ENCODE results near the gene RASSF8. TPM values are rescaled to one million over a fixed set of nuclear protein-coding genes. Genes with fewer than 3 reads are reported as not detected.

Gene RASSF8
- total and polyA plus RNA-seq, 10 donors, result 1.4 to 38.0 (median 10.9) TPM

DNA sequence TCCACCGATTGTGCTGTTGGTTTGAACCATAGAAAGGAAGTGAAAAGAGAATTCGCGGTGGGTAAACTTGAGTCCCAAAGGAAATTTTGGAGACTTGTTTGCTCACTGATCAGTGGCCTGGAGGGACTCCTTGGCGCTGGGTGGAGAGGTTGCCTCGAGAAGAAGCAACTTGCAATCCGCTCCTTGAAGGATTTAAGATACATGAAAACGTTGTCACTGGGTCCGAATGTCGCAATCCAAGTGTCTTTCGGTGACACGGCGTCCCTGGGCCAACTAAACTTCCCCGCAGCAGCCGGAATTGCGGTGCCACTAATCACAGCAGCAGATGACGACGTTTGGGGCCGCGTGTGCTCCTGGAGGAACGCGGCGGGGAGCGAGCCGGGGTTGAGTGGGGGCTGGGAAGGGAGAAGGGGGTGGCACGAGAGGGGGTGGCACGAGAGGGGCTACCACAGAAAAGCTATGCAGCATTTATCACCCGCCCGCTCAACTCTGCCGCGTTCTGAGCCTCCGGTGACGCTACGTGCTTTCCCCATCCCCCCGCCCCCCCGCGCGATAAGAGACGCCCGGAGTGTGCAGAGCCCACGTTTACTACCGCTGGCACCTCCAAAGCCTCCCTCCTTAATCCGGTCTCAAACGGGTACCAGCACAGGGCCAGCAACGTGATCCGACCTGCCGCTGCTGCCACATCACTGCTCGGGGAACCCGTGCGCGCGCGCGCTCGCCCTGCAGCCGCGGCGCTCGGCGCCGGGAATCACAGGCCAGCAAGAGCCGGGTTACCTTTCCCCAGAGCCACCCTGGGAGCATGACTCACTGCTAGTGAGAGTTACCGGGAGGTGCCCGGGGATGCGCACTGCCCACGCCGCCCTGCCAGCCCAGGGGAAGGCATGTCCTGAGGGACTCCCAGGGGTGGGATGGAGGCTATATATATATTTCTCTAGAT is 167.2 kb downstream of the RASSF8 start:
- peak in 1 of 3 donors; percentile 7 for TF ChIP-seq POLR2A (IDR thresholded peaks at IDR 0.05)
- peak; percentile 64 to 78 (median 74) for TF ChIP-seq POLR2AphosphoS5 (IDR thresholded peaks at IDR 0.05)
- no peak for TF ChIP-seq CTCF (IDR thresholded peaks at IDR 0.05 in 8 of 11, conservative IDR thresholded peaks at IDR 0.05 in 3 of 11)
- Histone ChIP-seq H3K27me3 (replicated peaks in 1 of 7) (peaks cover 0 to 90% (median 41%) of the 10 kb centered on the region in 7 donors), H3K27ac (peak overlapping the region; percentile 45 to 91 (median 86)), H3K36me3 (no peaks in the 10 kb centered on the region), H3K9me3 (no peaks in the 10 kb centered on the region), H3K4me1 (peaks cover 9 to 71% (median 62%) of the 10 kb centered on the region in 6 donors), H3K4me3 (peak overlapping the region; percentile 36 to 76 (median 58))
- WGBS, 5 donors, result 0 to 1% (median 1%) methylated on average over 54 to 66 of the region's 66 CpGs
- peak; percentile 91 for DNase-seq
- intact Hi-C loops (cut with DNase I; ENCODE audit: low total_unique reads), result no loop called here

GRCh38 chr12:26126340-26127284 is 168.1 kb downstream of the RASSF8 start:
- Histone ChIP-seq H3K27me3 (replicated peaks in 1 of 7) (peaks cover 0 to 90% (median 41%) of the 10 kb centered on the region in 7 donors), H3K4me1 (peaks cover 14 to 71% (median 57%) of the 10 kb centered on the region in 6 donors), H3K4me3 (peak overlapping the region; percentile 36 to 76 (median 58)), H3K36me3 (no peaks in the 10 kb centered on the region), H3K27ac (peak overlapping the region; percentile 45 to 91 (median 86)), H3K9me3 (no peaks in the 10 kb centered on the region)
- intact Hi-C loops (cut with DNase I; ENCODE audit: low total_unique reads), result no loop called here
- peak in 2 of 11 experiments; percentile 17 to 21 for TF ChIP-seq CTCF (IDR thresholded peaks at IDR 0.05 in 8 of 11, conservative IDR thresholded peaks at IDR 0.05 in 3 of 11)
- TF ChIP-seq POLR2AphosphoS5 (IDR thresholded peaks at IDR 0.05), result peak; percentile 65 to 75 (median 74)
- TF ChIP-seq POLR2A (IDR thresholded peaks at IDR 0.05), result no peak
- DNase-seq, result peak; percentile 93
- whole genome bisulfite sequencing, 5 donors, result 4 to 7% (median 6%) methylated on average over 42 to 60 of the region's 60 CpGs

DNA sequence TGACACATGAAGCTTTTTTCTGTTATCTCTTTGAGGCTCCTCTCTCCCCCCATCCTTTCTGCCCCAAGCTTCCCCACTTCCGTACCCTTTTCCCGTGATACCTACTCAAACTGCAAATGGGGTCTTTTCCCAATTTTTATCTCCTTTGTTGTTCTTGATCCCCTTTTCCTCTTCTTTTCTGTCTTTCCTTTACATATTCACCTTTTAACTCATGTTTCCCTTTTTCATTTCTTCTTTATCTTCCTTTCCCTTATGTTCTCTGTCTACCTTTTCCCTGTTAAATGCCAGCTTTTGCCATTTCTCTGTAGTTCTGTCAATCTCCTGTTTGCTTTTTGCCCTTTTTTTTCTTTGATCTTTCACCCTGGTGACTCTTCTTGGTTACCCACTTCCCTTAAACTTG is 168.9 kb downstream of the RASSF8 start:
- peaks cover 0 to 90% (median 41%) of the 10 kb centered on the region in 7 donors for H3K27me3 ChIP-seq (replicated peaks in 1 of 7)

More for the DNA sequence above, 168.9 kb downstream of the RASSF8 start:
- H3K27ac ChIP-seq, result peak overlapping the region in 4 of 8 donors; percentile 85 to 91 (median 90)
- TF ChIP-seq POLR2A (IDR thresholded peaks at IDR 0.05) (no peak), POLR2AphosphoS5 (IDR thresholded peaks at IDR 0.05) (no peak), CTCF (IDR thresholded peaks at IDR 0.05 in 8 of 11, conservative IDR thresholded peaks at IDR 0.05 in 3 of 11) (no peak)
- H3K36me3 ChIP-seq, result no peaks in the 10 kb centered on the region
- 72 to 86% (median 81%) methylated on average over 2 of the region's 2 CpGs for WGBS, 5 donors
- intact Hi-C loops (cut with DNase I; ENCODE audit: low total_unique reads), result no loop called here
- no peak for DNase-seq
- peaks cover 14 to 67% (median 53%) of the 10 kb centered on the region in 6 donors for H3K4me1 ChIP-seq
- peak overlapping the region in 1 of 8 donors; percentile 59 for H3K4me3 ChIP-seq
- no peaks in the 10 kb centered on the region for H3K9me3 ChIP-seq

All from spleen (tissue), 11 donors.